Panc1 (cell line): ENCODE data around the gene ITPKB. TPM values are rescaled to one million over a fixed set of nuclear protein-coding genes. Genes with fewer than 3 reads are reported as not detected.

ENCODE experiments used
- ATAC-seq: fragments of 200-7000 bp; cut with Tn5 transposase; 2 replicates; pipeline ENCODE4 v1.9.1; 2020; ENCODE audit warnings: mild to moderate bottlenecking, moderate library complexity
- BruUV-seq: library from RNA; stranded (reverse); fragments of 400-500 nt; replicated peaks from 2 replicates; lab custom pipeline; 2021; lab: Mats Ljungman, UMichigan
- CTCF ChIA-PET: fragments of 300-600 bp; sonication (Branson Sonifier 250); formaldehyde crosslinking; loops from one replicate; lab custom pipeline; 2022; ENCODE audit warnings: antibody characterized with exemption; lab: Charles Lee
- POLR2A ChIA-PET: fragments of 300-600 bp; sonication (Branson Sonifier 250); formaldehyde crosslinking; loops from one replicate; lab custom pipeline; 2022; ENCODE audit warnings: antibody characterized with exemption; lab: Charles Lee
- DNase-seq: peaks from one replicate; pipeline ENCODE4 v3.0.0-alpha.2; 2010; ENCODE audit warnings: low read depth, low spot score
- H3K27ac ChIP-seq: 2 replicates; pipeline ENCODE4 v1.5.1; 2011; ENCODE audit warnings: mild to moderate bottlenecking, low read length, inconsistent platforms
- H3K27me3 ChIP-seq: fragments of 200-500 bp; sonication (Bioruptor generic); 2 replicates; pipeline ENCODE4 v1.6.0; 2014; ENCODE audit warnings: low read length, inconsistent platforms; ENCODE audit not compliant: control insufficient read depth, insufficient read depth
- H3K36me3 ChIP-seq: fragments of 200-500 bp; sonication (Bioruptor generic); 2 replicates; pipeline ENCODE4 v1.5.1; 2014; ENCODE audit warnings: inconsistent platforms, mild to moderate bottlenecking, low read length, moderate library complexity; ENCODE audit not compliant: control insufficient read depth, insufficient read depth
- H3K4me1 ChIP-seq: 2 replicates; pipeline ENCODE4 v1.5.1; 2011; ENCODE audit warnings: inconsistent platforms, mild to moderate bottlenecking, low read length, moderate library complexity; ENCODE audit not compliant: control insufficient read depth, insufficient read depth
- H3K4me3 ChIP-seq, 2 experiments: 2 replicates each; pipeline ENCODE4 v1.5.1; 2011 to 2012; ENCODE audit warnings: low read depth in 2 of 2, low read length in 2 of 2, mild to moderate bottlenecking in 2 of 2, inconsistent platforms in 1 of 2, moderate library complexity in 1 of 2
- H3K9me3 ChIP-seq: fragments of 200-500 bp; sonication (Bioruptor generic); 2 replicates; pipeline ENCODE4 v1.5.1; 2014; ENCODE audit warnings: low read depth, mild to moderate bottlenecking, inconsistent platforms, low read length, moderate library complexity; ENCODE audit not compliant: control insufficient read depth, insufficient read depth
- CTCF ChIP-seq: fragments of 450-650 bp; IDR thresholded peaks from 2 replicates; pipeline ENCODE4 v1.5.1; 2017; ENCODE audit warnings: mild to moderate bottlenecking
- POLR2AphosphoS5 ChIP-seq: IDR thresholded peaks from 2 replicates; pipeline ENCODE4 v1.6.1; 2012; ENCODE audit warnings: mild to moderate bottlenecking, low read depth, low read length, moderate library complexity
- SIN3A ChIP-seq: IDR thresholded peaks from 2 replicates; pipeline ENCODE4 v1.6.1; 2012; ENCODE audit warnings: low read depth, mild to moderate bottlenecking, low read length, moderate library complexity, borderline replicate concordance; ENCODE audit not compliant: insufficient read depth
- TCF7L2 ChIP-seq: IDR thresholded peaks from 2 replicates; pipeline ENCODE4 v1.6.1; 2011; ENCODE audit warnings: mild to moderate bottlenecking, low read depth, low read length, inconsistent platforms
- in situ Hi-C: cut with HindIII; loops from 2 replicates; pipeline ENCODE4 v1.10.0; 2016; ENCODE audit warnings: low sequenced_read_pairs, low pct_unique_long_range_greater_than_20kb
- intact Hi-C: fragments of 100-400 bp; cut with micrococcal nuclease; formaldehyde crosslinking; loops from one replicate; pipeline ENCODE4 v1.10.0; 2022; ENCODE audit not compliant: unreplicated experiment
- total RNA-seq: library from RNA; stranded (reverse); gene quantifications from one replicate; pipeline ENCODE4 v1.2.1, GENCODE V29; 2021; ENCODE audit not compliant: unreplicated experiment
- TF ChIP-seq, protein P1 (sequence below), 2 experiments: IDR thresholded peaks; 2 replicates each; pipeline ENCODE4 v1.6.1; 2011 to 2012; ENCODE audit warnings: low read depth in 2 of 2, control low read depth in 1 of 2, low read length in 1 of 2, mild to moderate bottlenecking in 1 of 2, moderate library complexity in 1 of 2; ENCODE audit not compliant: insufficient read depth in 1 of 2

The ITPKB gene
- total RNA-seq, 1 experiment from 2014 or later = 10.9 TPM

DNA sequence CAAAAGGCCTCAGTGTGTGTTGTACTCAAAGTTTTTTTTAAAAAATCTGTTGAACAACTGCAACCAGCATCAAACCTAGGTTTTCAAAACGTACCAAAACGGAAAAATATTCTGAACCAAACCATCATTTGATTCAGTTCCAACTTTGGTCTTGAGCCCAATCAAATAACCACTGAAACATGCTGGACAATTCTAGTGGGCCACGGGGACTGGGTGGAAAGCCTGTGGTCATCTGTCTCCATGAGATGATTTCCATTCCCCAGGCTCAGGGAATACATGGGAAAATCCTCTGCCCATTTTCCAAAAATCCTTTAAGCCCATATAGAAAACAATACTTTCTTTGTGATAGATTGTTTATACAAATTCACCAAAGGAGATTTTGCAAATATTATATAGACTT is 22.5 kb downstream of the ITPKB start:
- ChIA-PET POLR2A (no interaction called here), CTCF (no interaction called here)
- Histone ChIP-seq H3K27me3 (no peaks in the 10 kb centered on the region), H3K4me3 (no peak overlapping the region), H3K27ac (peak overlapping the region; percentile 60), H3K4me1 (peaks cover 17% of the 10 kb centered on the region), H3K9me3 (peaks cover 4% of the 10 kb centered on the region; the same call in 1 of the 2 replicates), H3K36me3 (no peaks in the 10 kb centered on the region)
- TF ChIP-seq TCF7L2 (no peak), CTCF (no peak), SIN3A (no peak), POLR2AphosphoS5 (no peak)
- TF ChIP-seq, protein P1, sequence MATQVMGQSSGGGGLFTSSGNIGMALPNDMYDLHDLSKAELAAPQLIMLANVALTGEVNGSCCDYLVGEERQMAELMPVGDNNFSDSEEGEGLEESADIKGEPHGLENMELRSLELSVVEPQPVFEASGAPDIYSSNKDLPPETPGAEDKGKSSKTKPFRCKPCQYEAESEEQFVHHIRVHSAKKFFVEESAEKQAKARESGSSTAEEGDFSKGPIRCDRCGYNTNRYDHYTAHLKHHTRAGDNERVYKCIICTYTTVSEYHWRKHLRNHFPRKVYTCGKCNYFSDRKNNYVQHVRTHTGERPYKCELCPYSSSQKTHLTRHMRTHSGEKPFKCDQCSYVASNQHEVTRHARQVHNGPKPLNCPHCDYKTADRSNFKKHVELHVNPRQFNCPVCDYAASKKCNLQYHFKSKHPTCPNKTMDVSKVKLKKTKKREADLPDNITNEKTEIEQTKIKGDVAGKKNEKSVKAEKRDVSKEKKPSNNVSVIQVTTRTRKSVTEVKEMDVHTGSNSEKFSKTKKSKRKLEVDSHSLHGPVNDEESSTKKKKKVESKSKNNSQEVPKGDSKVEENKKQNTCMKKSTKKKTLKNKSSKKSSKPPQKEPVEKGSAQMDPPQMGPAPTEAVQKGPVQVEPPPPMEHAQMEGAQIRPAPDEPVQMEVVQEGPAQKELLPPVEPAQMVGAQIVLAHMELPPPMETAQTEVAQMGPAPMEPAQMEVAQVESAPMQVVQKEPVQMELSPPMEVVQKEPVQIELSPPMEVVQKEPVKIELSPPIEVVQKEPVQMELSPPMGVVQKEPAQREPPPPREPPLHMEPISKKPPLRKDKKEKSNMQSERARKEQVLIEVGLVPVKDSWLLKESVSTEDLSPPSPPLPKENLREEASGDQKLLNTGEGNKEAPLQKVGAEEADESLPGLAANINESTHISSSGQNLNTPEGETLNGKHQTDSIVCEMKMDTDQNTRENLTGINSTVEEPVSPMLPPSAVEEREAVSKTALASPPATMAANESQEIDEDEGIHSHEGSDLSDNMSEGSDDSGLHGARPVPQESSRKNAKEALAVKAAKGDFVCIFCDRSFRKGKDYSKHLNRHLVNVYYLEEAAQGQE (IDR thresholded peaks at IDR 0.05; ENCODE audit: insufficient read depth in 1 of 2, low read depth in 2 of 2, low read length in 1 of 2) = no peak
- in situ Hi-C loops = no loop called here
- no TSS peak for BruUV-seq
- intact Hi-C loops = no loop called here
- DNase-seq (no peak), ATAC-seq (no peak)

DNA sequence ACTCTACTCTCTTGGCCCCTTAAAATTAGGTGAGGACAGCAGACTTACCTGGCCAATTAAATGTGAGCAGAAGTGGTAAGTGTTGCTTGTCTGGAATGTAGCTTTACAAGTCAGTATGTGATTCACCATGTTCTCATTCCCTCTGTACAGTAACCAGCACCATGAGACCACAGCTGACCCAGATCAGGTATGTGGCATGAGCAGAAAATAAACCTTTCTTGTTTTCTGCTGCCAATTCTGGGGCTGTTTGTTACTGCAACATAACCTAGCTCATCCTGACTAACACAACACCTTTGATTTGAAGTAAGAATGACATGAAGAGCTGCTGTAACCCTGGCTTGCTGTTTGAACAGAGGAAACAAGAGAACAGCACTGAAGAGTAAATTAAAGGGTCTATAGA is 24.9 kb downstream of the ITPKB start:
- no peak for DNase-seq
- ChIA-PET CTCF (no interaction called here), POLR2A (no interaction called here)
- Histone ChIP-seq H3K36me3 (no peaks in the 10 kb centered on the region), H3K4me3 (no peak overlapping the region), H3K27ac (no peak overlapping the region), H3K9me3 (peaks cover 4% of the 10 kb centered on the region; the same call in 1 of the 2 replicates), H3K27me3 (no peaks in the 10 kb centered on the region), H3K4me1 (peaks cover 10% of the 10 kb centered on the region)
- TF ChIP-seq TCF7L2 = no peak
- TF ChIP-seq, protein P1 (IDR thresholded peaks at IDR 0.05; ENCODE audit: insufficient read depth in 1 of 2, low read depth in 2 of 2, low read length in 1 of 2) = no peak
- TF ChIP-seq CTCF = no peak
- no peak for TF ChIP-seq SIN3A
- TF ChIP-seq POLR2AphosphoS5 = no peak
- in situ Hi-C loops = no loop called here
- no TSS peak for BruUV-seq
- no peak for ATAC-seq
- intact Hi-C loops = no loop called here
